A549 treated with GW870086 at 1 μM for 4 hours (cell line): ENCODE measurements around the gene GSTM2. TPM values are rescaled to one million over a fixed set of nuclear protein-coding genes. Genes with fewer than 3 reads are reported as not detected.

Experiments
- total RNA-seq: library from RNA; stranded (reverse); fragments of 200-300 nt; extraction: Qiagen RNA extraction; gene quantifications from 5 replicates; pipeline ENCODE4 v1.2.3, GENCODE V29; 2022; ENCODE audit warnings: low read depth

The GSTM2 gene
- total RNA-seq = 3.0 to 4.0 TPM (median 3.5 TPM) in 5 replicates

DNA sequence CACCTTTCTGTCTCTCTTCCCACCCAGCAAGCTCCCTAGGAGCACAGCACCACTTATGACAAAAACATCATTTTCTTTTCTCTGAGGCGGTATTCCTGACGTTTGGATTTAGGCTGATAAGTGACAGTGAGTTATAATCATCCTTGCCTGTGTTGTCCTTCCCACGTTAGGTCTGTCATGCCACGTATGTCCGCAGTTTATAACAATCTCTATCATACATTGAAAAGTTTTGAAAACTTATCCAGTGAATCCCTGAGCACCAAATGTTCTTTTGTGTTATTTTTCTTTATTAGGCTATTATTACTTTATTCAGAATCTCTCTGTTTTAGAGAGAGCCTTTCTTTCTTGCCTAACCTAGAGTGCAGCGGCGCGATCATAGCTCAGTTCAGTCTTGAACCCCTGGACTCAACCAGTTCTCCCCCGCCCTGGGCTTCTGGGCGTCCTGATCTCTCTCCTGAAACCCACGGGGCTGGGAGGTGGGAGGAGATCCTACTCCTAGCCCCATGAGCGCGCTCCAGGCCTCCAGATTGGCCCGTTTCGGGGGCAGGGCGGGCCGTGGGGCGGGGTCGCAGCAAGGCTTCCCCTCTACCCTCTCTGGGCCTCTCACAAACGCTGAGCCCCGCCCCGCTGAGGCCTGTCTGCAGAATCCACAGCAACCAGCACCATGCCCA, at the start of gene GSTM2:
TSS of gene GSTM2 (plus strand) at position 606 of the 671 bp plus-strand sequence. CDS start at position 665, 59 bp downstream.

GRCh38 chr1:109619576-109620400, 48.1 kb upstream of the GSTM2 start, which contains the start of the genes AMPD2 and GNAT2:
TSS of gene AMPD2 (plus strand) at chr1:109619837. CDS start at chr1:109621176, 1,339 bp downstream.
TSS of gene GNAT2 (minus strand) at chr1:109619616. CDS start at chr1:109612870, 6,746 bp downstream.

GRCh38 chr1:109655615-109656519, 12.0 kb upstream of the GSTM2 start, which contains the start of gene GSTM4:
TSS of gene GSTM4 (plus strand) at chr1:109656099. CDS start at chr1:109656390, 291 bp downstream.

DNA sequence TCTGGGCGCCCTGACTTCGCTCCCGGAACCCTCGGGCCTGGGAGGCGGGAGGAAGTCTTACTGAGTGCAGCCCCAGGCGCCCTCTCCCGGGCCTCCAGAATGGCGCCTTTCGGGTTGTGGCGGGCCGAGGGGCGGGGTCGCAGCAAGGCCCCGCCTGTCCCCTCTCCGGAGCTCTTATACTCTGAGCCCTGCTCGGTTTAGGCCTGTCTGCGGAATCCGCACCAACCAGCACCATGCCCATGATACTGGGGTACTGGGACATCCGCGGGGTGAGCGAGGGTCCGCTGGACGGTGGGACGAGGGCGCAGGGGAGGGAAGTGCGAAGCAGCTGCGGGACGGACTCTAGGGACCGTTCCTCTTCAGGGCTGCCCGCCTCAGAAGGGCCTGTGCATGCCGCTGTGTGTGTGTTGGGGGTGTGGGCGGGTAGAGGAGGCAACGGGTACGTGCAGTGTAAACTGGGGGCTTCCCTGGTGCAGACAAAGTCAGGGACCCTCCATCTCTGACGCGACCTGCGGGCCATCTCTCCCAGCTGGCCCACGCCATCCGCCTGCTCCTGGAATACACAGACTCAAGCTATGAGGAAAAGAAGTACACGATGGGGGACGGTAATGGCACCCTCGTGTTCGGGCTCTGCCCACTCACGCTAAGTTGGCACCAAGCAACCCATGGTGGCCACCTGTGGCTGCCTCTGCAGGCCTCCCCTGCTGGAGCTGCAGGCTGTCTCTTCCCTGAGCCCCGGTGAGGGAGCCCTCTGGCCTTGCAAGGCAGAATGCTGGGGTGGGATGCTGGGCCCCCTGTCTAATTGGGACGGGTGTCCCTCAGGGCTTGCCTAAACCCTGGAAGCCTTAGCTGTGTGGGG, 20.0 kb downstream of the GSTM2 start, which contains the start of gene GSTM1:
TSS of gene GSTM1 (plus strand) at position 177 of the 859 bp plus-strand sequence. CDS start at position 234, 57 bp downstream.

GRCh38 chr1:109711593-109712320, 43.9 kb downstream of the GSTM2 start, which contains the start of gene GSTM5:
TSS of gene GSTM5 (plus strand) at chr1:109712251. CDS start at chr1:109712313, 62 bp downstream.

Other genes starting within 250 kb of the GSTM2 start
- 107 to 114 TPM (median 110 TPM) in 5 replicates for gene PSMA5, start 241.6 kb upstream of the GSTM2 start, total RNA-seq
- gene SYPL2, start 201.5 kb upstream of the GSTM2 start, total RNA-seq = 0.07 to 0.11 TPM (median 0.10 TPM) in 5 replicates
- 1.7 to 2.3 TPM (median 2.1 TPM) in 5 replicates for gene ATXN7L2, start 184.2 kb upstream of the GSTM2 start, total RNA-seq
- gene CYB561D1, start 174.0 kb upstream of the GSTM2 start, total RNA-seq = 4.0 to 5.1 TPM (median 4.4 TPM) in 5 replicates
- gene AMIGO1, start 158.3 kb upstream of the GSTM2 start, total RNA-seq = 1.1 to 1.4 TPM (median 1.2 TPM) in 5 replicates
- not detected in 5 replicates for gene GPR61, start 128.2 kb upstream of the GSTM2 start, total RNA-seq
- gene GNAI3, start 119.4 kb upstream of the GSTM2 start, total RNA-seq = 4.4 to 5.7 TPM (median 5.1 TPM) in 5 replicates
- 0.14 to 0.26 TPM in 2 of 5 replicates, not detected in the others for gene GNAT2, start 48.4 kb upstream of the GSTM2 start, total RNA-seq
- gene AMPD2, start 48.2 kb upstream of the GSTM2 start, total RNA-seq = 21.8 to 31.1 TPM (median 23.9 TPM) in 5 replicates
- gene GSTM4, start 12.0 kb upstream of the GSTM2 start, total RNA-seq = 7.6 to 9.8 TPM (median 8.7 TPM) in 5 replicates
- not detected in 5 replicates for gene GSTM1, start 19.8 kb downstream of the GSTM2 start, total RNA-seq
- not detected in 5 replicates for gene GSTM5, start 44.2 kb downstream of the GSTM2 start, total RNA-seq
- 21.5 to 28.1 TPM (median 24.6 TPM) in 5 replicates for gene GSTM3, start 73.0 kb downstream of the GSTM2 start, total RNA-seq
- 0.47 to 1.6 TPM (median 0.85 TPM) in 5 replicates for gene EPS8L3, start 95.9 kb downstream of the GSTM2 start, total RNA-seq
- gene CSF1, start 242.8 kb downstream of the GSTM2 start, total RNA-seq = 13.6 to 18.1 TPM (median 16.3 TPM) in 5 replicates